HFF-Myc (cell line): ENCODE results near the gene UBASH3A.

Source experiments
- DNase-seq: peaks from one replicate; pipeline ENCODE4 v3.0.0-alpha.2; 2011; ENCODE audit warnings: low read depth; ENCODE audit errors: extremely low read depth
- H3K4me3 ChIP-seq: replicated peaks from 2 replicates; pipeline ENCODE4 v1.5.1; 2011; ENCODE audit warnings: low read depth, mild to moderate bottlenecking, control low read depth, low read length
- CTCF ChIP-seq: IDR thresholded peaks from 2 replicates; pipeline ENCODE4 v1.5.1; 2012; ENCODE audit warnings: mild to moderate bottlenecking, low read depth, low read length, control low read depth; ENCODE audit errors: missing control alignments

The UBASH3A gene

DNA sequence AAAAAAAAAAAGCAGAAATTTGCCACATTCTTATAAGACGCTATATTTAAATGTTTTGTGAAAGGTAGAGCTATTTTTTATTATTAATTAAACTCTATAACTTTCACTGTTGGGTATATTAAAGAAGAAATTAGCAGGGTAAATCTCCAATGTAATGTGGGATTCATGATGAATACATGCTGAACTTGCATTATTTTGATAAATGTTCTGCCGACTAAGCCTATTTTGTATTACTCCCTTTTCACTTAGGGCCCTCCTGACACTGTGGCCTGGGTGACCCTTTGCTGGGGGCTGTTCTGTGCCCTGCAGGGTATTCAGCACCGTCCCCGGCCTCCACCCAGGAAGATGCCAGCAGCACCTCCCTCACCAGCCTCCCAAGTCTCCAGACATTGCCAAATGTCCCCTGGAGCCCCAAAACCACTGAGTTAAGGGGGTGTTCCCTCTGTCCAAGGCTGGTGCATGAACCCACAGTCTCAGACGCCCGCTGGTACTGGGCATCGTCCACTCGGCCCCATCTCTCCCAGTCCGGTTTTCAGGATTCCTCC is 69.9 kb downstream of the UBASH3A start:
- no peak overlapping the region for H3K4me3 ChIP-seq
- TF ChIP-seq CTCF: no peak
- DNase-seq: no peak

DNA sequence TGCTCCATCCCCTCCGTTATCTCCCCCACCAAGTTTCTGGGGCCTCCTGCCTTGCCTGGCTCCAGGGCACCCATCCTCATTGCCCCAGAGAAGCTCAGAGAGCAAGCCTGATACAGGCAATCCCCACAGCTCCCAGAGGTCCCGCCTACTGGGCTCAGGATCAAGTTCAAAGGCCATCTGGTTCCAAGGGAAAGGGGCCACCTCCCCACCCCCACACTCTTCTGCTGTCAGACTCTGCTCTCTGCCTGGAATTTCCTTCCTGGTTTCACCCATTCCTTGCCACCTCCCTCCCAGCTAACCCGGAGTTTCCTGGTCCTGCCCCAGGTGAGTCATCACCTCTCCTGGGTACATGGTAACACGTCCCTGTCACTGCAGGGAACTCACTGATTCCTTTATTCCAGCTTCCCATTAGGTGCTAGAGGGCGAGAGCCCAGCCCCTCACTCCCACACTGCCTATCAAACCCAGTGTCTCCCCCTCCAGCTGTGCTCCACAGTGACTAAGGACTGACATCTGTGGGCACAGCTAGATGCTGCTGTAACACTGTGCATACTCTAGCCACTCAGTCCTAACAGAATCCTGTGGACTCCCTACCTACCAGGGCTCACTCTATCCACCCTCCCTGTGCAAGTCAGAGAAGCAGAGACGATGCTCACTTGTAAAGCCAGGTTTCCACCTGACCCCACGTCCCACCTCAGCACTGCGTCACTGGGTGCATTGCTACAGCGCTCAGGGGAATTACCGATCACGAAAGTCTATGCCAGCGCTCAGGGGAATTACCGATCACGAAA is 70.5 kb downstream of the UBASH3A start:
- H3K4me3 ChIP-seq: no peak overlapping the region
- DNase-seq: no peak

DNA sequence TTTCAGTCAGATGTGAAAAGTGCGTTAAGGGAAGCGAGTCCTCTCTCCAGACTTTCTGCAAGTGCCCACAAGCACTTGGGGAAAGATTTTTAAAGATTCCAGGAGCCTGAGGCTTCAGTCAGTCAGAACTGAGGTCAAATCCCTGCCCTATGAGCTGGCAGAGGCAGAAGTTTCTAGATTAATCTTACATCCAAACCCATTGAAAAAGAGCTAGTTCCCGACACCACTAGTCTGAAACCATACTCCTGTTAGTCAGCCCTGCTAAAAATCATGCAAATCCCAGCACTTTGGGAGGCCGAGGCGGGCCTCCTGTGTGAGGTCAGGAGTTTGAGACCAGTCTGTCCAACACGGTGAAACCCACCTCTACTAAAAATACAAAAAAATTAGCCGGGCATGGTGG is 71.3 kb downstream of the UBASH3A start:
- TF ChIP-seq CTCF: no peak
- DNase-seq: no peak
- H3K4me3 ChIP-seq: no peak overlapping the region

More for the DNA sequence above, 70.5 kb downstream of the UBASH3A start:
- TF ChIP-seq CTCF: no peak

DNA sequence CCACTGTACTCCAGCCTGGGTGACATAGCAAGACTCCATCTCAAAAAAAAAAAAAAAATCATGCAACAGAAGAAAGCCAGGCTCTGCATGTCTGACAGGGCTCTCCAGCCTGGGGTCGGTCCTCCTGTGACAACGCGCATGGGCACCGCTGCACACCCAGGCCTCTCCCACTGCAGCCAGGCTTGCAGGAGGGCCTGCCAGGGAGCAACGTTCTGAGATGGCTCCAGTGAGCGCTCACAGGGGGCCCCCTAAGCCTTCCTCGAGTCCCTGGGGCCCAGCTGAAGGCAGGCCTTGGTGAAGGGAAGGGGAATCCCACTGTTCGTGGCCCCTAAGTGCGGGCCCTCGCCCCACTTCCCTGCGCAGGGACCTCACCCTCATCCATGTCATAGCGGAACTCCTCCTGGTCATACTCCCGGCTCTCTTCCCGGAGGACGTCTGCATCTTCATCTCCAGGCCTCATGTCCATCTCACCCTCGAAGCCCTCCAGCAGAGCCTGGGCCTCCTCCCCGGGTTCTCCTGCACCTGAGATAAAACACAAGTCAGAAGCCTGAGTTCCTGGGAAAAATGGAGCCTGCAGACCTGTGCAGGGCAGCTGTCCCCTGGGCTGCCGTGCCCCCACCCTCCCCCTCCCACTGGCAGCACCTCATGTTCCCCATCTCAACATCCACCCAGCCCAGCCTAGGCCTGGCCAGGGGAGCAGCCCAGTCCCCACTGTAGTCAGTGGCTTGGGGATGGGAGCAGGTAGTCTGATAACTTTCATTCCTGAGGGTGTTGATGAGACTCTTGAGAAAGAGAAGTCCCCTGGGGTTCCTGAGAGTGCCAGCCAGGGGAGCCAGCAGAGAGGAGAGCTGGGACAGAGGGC is 72.1 kb downstream of the UBASH3A start:
- H3K4me3 ChIP-seq: no peak overlapping the region
- no peak for DNase-seq
- no peak for TF ChIP-seq CTCF

- DNase-seq: no peak
- no peak for TF ChIP-seq CTCF
- H3K4me3 ChIP-seq: no peak overlapping the region
Measured at GRCh38 chr21:42476388-42477331, 73.0 kb downstream of the UBASH3A start.

DNA sequence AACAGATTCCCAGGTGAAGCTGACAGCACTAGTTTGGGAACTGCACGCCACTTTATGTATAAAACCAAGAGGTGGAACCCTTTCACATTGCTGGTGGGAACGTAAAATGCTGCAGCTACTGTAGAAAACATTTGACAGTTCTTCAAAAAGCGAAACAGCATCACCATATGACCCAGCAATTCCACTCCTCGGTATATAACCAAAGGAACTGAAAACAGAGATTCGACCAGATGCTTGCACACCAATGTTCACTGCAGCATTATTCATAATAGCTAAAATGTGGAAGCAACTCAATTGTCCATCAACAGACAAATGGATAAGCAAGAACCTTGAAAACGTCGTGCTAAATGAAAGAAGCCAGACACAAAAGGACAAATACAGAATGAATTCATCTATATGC is 74.8 kb downstream of the UBASH3A start:
- no peak overlapping the region for H3K4me3 ChIP-seq
- TF ChIP-seq CTCF: no peak
- no peak for DNase-seq
